Astrocyte of the cerebellum (primary cell): ENCODE results near the gene FMC1.
"Not testable (repeated sequence)": the region's sequence is repeated elsewhere in the genome, so short reads cannot be mapped to it uniquely, and the experiment has no call there.

Source experiments
- DNase-seq: peaks from one replicate; pipeline ENCODE4 v3.0.0-alpha.2; 2011; ENCODE audit warnings: low read depth
- H3K4me3 ChIP-seq: 2 replicates; pipeline ENCODE4 v1.5.1; 2011; ENCODE audit warnings: mild to moderate bottlenecking, low read depth, low read length, moderate library complexity
- in situ Hi-C: cut with HindIII; loops from 2 replicates; pipeline ENCODE4 v1.10.0; 2017; ENCODE audit warnings: low sequenced_read_pairs
- TF ChIP-seq, protein P1 (sequence below): IDR thresholded peaks from 2 replicates; pipeline ENCODE4 v1.5.1; 2012; ENCODE audit warnings: low read length, low read depth, moderate library complexity, mild to moderate bottlenecking; ENCODE audit errors: missing control alignments

Gene FMC1

DNA sequence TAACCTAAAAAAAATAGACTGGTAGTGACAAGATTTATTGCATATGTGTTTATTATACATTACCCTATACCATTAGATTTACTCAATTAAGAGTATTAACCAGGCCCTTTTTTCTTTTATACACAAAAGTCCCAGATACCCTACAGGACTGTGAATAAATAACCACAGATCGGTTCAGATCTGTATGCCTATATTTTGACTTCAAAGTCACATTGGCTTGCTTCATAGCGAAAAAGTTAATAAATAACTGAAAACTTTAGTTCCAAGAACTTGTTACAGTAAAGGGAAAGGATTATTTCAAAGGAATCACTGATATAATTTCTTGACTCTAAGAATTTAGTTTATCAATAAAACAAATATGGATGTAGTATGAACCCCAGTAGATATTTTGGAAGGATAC lies 41.8 kb upstream of the FMC1 start:
- no peak overlapping the region for H3K4me3 ChIP-seq
- in situ Hi-C loops = no loop called here
- TF ChIP-seq, protein P1, sequence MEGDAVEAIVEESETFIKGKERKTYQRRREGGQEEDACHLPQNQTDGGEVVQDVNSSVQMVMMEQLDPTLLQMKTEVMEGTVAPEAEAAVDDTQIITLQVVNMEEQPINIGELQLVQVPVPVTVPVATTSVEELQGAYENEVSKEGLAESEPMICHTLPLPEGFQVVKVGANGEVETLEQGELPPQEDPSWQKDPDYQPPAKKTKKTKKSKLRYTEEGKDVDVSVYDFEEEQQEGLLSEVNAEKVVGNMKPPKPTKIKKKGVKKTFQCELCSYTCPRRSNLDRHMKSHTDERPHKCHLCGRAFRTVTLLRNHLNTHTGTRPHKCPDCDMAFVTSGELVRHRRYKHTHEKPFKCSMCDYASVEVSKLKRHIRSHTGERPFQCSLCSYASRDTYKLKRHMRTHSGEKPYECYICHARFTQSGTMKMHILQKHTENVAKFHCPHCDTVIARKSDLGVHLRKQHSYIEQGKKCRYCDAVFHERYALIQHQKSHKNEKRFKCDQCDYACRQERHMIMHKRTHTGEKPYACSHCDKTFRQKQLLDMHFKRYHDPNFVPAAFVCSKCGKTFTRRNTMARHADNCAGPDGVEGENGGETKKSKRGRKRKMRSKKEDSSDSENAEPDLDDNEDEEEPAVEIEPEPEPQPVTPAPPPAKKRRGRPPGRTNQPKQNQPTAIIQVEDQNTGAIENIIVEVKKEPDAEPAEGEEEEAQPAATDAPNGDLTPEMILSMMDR = no peak
- no peak for DNase-seq

DNA sequence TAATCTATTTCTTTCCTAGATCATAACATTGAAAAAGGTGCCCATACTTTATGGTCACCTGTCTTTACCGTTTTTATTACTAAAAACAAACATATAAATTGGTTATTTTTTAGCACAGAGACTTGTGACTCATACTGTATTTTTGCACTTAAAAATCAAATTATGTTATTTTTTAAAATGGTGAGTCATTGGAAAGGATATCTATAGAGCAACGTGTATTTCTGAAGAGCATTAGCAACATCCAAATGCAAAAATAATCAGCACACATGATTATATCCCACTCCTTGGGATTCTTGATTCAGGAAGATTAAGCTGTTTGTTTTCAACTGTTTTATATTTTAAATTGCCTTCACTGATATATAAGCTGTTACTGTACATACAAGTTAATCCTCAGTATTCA lies 40.7 kb upstream of the FMC1 start:
- TF ChIP-seq, protein P1 = no peak
- DNase-seq = no peak
- H3K4me3 ChIP-seq = no peak overlapping the region
- in situ Hi-C loops = no loop called here

DNA sequence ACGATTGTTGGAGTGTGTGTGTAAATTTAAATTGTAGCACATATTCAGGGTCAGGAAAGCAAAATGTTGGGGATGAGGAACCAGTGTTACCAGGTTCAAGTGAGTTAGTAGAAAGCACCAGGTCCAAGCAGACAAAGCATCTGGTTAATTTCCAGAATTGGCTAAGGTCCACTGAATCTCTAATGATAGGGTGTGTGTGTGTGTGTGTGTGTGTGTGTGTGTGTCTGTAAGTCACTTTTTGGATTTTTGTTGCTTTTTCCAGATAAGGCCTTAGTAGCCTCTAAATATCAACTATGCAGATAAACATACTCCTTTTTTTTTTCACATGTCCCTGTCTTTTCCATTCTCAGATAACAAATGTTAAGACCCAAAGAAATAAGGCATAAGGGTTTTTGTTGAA lies 36.6 kb upstream of the FMC1 start:
- in situ Hi-C loops = no loop called here
- no peak overlapping the region for H3K4me3 ChIP-seq
- TF ChIP-seq, protein P1 = no peak
- DNase-seq = no peak

DNA sequence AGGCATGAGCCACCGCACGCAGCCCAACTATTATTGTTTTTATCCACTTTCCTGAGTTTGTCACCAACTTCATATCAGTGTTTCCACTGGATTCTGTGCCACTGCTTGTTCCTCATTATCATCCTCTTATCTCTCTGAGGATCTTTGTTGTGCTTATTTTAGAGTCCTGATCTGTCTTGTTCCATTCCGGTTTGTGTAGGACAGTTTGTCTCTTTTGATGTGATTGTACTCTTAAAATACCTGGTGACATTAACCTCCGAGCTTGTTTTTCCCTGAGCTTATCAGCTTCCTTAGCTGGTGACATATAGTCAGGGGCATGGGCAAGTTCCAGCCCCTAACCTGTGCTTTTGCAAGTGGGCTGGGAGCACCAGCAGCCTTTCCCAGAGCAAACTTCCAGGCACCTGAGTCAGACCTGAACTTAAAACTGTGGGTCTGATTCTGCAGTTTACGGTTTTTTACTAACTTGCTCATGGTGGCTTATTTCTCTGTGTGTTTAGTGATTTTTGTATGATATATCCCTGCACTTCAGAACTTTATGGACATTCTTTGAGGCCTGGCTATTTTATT lies 23.1 kb upstream of the FMC1 start:
- H3K4me3 ChIP-seq = no peak overlapping the region
- in situ Hi-C loops = no loop called here
- DNase-seq = no peak
- TF ChIP-seq, protein P1 = no peak

DNA sequence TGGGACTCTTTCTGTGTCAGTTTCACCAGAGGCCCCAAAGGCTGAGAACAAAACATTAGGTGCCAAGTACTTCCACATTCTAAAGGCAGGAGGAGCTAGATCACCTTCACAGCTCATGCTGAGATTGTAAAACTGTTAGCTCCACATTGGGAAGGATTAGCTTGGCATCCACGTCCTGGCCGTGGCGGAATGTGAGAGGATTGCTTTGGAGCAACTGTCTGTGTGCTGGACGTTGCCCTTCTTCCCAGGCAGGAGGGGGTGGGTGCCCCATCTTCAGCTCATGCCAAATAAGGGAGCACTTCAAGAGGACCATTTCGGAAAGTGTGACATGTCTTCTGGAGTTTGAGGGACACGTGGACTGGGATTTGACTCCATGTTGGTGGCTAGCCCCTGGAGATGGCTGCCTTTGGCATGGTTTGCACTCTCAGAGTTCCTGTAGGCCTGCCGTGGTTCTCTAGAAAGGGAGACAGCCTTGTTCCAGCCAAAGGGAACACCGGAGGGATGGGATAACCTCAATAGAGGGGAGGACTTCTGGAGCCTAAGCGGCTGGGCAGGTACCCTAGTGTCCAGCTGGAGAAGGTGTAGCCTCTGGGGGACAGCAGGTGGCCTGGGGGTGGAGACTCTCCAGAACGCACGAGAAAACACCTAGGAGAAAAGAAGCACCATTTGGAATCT lies 19.9 kb upstream of the FMC1 start:
- in situ Hi-C loops = no loop called here
- no peak overlapping the region for H3K4me3 ChIP-seq
- TF ChIP-seq, protein P1 = peak; percentile 46
- no peak for DNase-seq

DNA sequence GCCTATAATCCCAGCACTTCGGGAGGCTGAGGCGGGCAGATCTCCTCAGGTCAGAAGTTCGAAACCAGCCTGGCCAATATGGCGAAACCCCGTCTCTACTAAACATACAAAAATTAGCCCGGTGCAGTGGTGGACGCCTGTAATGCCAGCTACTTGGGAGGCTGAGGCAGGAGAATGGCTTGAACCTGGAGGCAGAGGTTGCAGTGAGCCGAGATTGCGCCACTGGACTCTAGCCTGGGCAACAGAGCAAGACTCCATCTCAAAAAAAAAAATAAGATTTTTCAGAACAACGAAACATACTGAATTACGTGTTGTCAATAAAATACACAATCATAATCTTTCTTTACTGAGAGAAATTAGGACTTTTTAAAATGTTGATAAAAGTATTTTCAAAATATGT lies 16.4 kb upstream of the FMC1 start:
- DNase-seq, H3K4me3 ChIP-seq, in situ Hi-C loops: not testable (repeated sequence)

DNA sequence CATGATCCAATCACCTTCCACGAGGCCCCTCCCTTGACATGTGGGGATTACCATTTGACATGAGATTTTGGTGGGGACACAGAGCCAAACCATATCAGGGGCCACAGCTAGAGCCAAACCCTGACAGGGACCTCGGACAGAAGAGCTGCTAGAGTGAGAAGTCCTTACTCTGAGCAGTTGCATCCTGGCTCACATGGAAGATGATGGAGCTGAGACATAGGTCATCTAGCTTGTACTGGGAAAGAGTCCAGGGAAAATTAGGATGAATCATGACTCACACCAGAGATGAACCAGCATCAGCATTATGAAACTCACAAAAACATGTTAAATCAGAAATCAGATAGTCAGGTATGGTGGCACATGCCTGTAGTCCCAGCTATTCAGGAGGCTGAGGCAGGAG lies 12.8 kb upstream of the FMC1 start:
- peak; percentile 58 for DNase-seq
- in situ Hi-C loops = no loop called here
- no peak overlapping the region for H3K4me3 ChIP-seq
- TF ChIP-seq, protein P1 = no peak
